ENCODE results near the gene PRIMA1. TPM values are rescaled to one million over a fixed set of nuclear protein-coding genes. Genes with fewer than 3 reads are reported as not detected.

Gene PRIMA1
- total RNA-seq, 1 experiment from 2014 or later, result not detected

GRCh38 chr14:93751946-93752655, 36.2 kb downstream of the PRIMA1 start:
- Mint-ChIP-seq H3K9me3 (ENCODE audit: low read depth, unreplicated experiment) (no peaks in the 10 kb centered on the region), H3K36me3 (ENCODE audit: insufficient read depth, unreplicated experiment) (no peaks in the 10 kb centered on the region), H3K4me3 (ENCODE audit: low read depth, unreplicated experiment) (no peak overlapping the region), H3K27ac (ENCODE audit: unreplicated experiment) (no peak overlapping the region), H3K4me1 (ENCODE audit: low read depth, unreplicated experiment) (no peaks in the 10 kb centered on the region), H3K27me3 (ENCODE audit: unreplicated experiment) (peaks cover 68% of the 10 kb centered on the region)
- BruUV-seq (replicated peaks), result no TSS peak
- CTCF ChIA-PET, result no interaction called here
- intact Hi-C loops (cut with micrococcal nuclease; ENCODE audit: unreplicated experiment), result no loop called here
- DNase-seq, result no peak
- TF ChIP-seq CTCF (IDR thresholded peaks at IDR 0.05; ENCODE audit: unreplicated experiment), result no peak

DNA sequence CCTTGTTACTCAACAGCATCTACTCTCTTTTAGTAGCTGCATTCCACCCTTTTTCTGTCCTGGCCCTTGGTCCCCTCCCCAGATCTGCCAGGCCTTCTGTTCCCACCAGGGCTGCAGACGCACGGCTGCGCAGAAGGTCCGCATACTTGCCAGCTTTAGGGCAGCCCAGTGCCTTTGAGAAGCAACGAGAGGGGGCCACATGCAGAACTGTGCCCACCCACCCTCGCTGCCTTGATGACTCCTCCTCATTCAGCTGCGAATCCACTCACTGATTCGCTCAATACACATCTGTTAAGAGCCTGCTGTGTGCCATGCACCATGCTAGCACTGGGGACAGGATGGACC, 39.2 kb downstream of the PRIMA1 start:
- no peak overlapping the region for H3K27ac Mint-ChIP-seq (ENCODE audit: unreplicated experiment)

GRCh38 chr14:93748208-93749075, 39.8 kb downstream of the PRIMA1 start:
- intact Hi-C loops (cut with micrococcal nuclease; ENCODE audit: unreplicated experiment), result no loop called here
- peaks cover 56% of the 10 kb centered on the region for H3K27me3 Mint-ChIP-seq (ENCODE audit: unreplicated experiment)
- no TSS peak for BruUV-seq (replicated peaks)
- DNase-seq, result no peak
- H3K9me3 Mint-ChIP-seq (ENCODE audit: low read depth, unreplicated experiment), result no peaks in the 10 kb centered on the region
- TF ChIP-seq CTCF (IDR thresholded peaks at IDR 0.05; ENCODE audit: unreplicated experiment), result no peak
- H3K4me1 Mint-ChIP-seq (ENCODE audit: low read depth, unreplicated experiment), result no peaks in the 10 kb centered on the region
- no peak overlapping the region for H3K27ac Mint-ChIP-seq (ENCODE audit: unreplicated experiment)
- no peaks in the 10 kb centered on the region for H3K36me3 Mint-ChIP-seq (ENCODE audit: insufficient read depth, unreplicated experiment)
- CTCF ChIA-PET, result no interaction called here
- H3K4me3 Mint-ChIP-seq (ENCODE audit: low read depth, unreplicated experiment), result no peak overlapping the region

More for the DNA sequence above, 39.2 kb downstream of the PRIMA1 start:
- CTCF ChIA-PET, result no interaction called here
- no peak for TF ChIP-seq CTCF (IDR thresholded peaks at IDR 0.05; ENCODE audit: unreplicated experiment)
- Mint-ChIP-seq H3K27me3 (ENCODE audit: unreplicated experiment) (peaks cover 62% of the 10 kb centered on the region), H3K4me1 (ENCODE audit: low read depth, unreplicated experiment) (no peaks in the 10 kb centered on the region), H3K9me3 (ENCODE audit: low read depth, unreplicated experiment) (no peaks in the 10 kb centered on the region), H3K4me3 (ENCODE audit: low read depth, unreplicated experiment) (no peak overlapping the region), H3K36me3 (ENCODE audit: insufficient read depth, unreplicated experiment) (no peaks in the 10 kb centered on the region)
- no peak for DNase-seq
- intact Hi-C loops (cut with micrococcal nuclease; ENCODE audit: unreplicated experiment), result no loop called here
- BruUV-seq (replicated peaks), result no TSS peak

DNA sequence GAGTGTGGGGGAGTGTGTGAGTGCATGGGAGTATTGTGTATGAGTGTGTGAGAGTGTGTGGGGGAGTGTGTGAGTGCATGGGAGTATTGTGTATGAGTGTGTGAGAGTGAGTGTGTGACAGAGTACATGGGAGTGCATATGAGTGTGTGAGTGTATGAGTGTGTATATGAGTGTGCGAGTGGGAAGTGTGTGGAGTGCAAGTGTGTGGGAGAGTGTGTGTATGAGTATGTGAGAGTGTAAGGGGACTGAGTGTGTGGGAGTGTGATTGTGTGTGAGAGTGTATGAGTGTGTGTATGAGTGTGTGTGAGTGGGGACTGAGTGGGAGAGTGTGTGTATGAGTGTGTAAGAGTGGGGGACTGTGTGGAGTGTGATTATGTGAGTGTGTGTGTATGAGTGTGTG, 40.7 kb downstream of the PRIMA1 start:
- Mint-ChIP-seq H3K27me3 (ENCODE audit: unreplicated experiment) (peaks cover 57% of the 10 kb centered on the region), H3K27ac (ENCODE audit: unreplicated experiment) (no peak overlapping the region), H3K9me3 (ENCODE audit: low read depth, unreplicated experiment) (no peaks in the 10 kb centered on the region), H3K4me3 (ENCODE audit: low read depth, unreplicated experiment) (no peak overlapping the region), H3K4me1 (ENCODE audit: low read depth, unreplicated experiment) (no peaks in the 10 kb centered on the region), H3K36me3 (ENCODE audit: insufficient read depth, unreplicated experiment) (no peaks in the 10 kb centered on the region)
- no TSS peak for BruUV-seq (replicated peaks)
- CTCF ChIA-PET, result no interaction called here
- intact Hi-C loops (cut with micrococcal nuclease; ENCODE audit: unreplicated experiment), result no loop called here
- no peak for DNase-seq
- TF ChIP-seq CTCF (IDR thresholded peaks at IDR 0.05; ENCODE audit: unreplicated experiment), result no peak

Data from Calu3 (cell line).